Brain microvascular endothelial cell (primary cell): ENCODE data around the gene CETP.

Experiments
- DNase-seq: peaks from one replicate; pipeline ENCODE4 v3.0.0-alpha.2; 2020
- H3K27ac ChIP-seq: fragments of 250-450 bp; sonication (Bioruptor Pico); 2 replicates; pipeline ENCODE4 v1.5.1; 2020; ENCODE audit warnings: mild to moderate bottlenecking, moderate library complexity
- H3K27me3 ChIP-seq: fragments of 250-450 bp; sonication (Bioruptor Pico); replicated peaks from 2 replicates; pipeline ENCODE4 v1.5.1; 2020; ENCODE audit warnings: mild to moderate bottlenecking
- H3K36me3 ChIP-seq: fragments of 250-450 bp; sonication (Bioruptor Pico); replicated peaks from 2 replicates; pipeline ENCODE4 v1.5.1; 2020; ENCODE audit warnings: mild to moderate bottlenecking
- H3K4me3 ChIP-seq: 2 replicates; pipeline ENCODE4 v1.5.1; 2011; ENCODE audit warnings: low read depth, mild to moderate bottlenecking, control low read depth, low read length, moderate library complexity
- in situ Hi-C: cut with HindIII; loops from 2 replicates; pipeline ENCODE4 v1.10.0; 2017; ENCODE audit warnings: low sequenced_read_pairs, low pct_ligation_motif_present
- TF ChIP-seq, protein P1 (sequence below): IDR thresholded peaks from 2 replicates; pipeline ENCODE4 v1.5.1; 2011; ENCODE audit warnings: low read depth, mild to moderate bottlenecking, moderate library complexity, low read length, control low read depth, inconsistent platforms; ENCODE audit errors: missing control alignments

The CETP gene

DNA sequence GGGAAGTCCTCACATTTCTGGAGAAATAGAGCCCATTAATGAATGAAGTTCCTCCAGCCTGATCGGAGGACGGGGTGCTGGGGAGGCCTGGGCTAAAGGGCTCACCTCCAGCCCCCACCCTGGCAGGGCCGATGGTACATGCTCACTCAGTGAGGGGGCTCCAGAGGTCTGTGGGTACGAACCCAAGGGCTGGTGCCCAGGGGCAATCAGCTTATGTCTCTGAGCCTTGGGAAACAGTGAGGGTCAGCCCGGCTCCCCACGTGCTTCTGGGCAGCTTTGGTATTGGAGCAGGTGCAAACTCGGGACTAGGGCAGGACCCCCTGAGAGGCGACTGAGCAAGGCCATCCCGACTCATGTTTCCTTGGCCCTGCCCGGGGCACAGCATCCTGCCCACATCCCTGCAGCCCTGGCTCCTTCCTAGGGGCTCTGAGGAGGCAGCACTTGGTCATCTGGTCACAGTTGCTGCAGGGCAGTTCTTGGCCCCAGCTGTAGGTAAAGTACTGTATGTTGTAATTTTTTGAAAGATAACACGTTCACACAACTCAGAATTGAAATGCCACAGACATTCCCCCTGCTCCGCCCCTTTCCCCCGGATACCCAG is 969 bp upstream of the CETP start:
- DNase-seq, result no peak
- no peaks in the 10 kb centered on the region for H3K36me3 ChIP-seq
- H3K4me3 ChIP-seq, result no peak overlapping the region
- H3K27ac ChIP-seq, result peak overlapping the region; percentile 30
- in situ Hi-C loops, result no loop called here
- TF ChIP-seq, protein P1, sequence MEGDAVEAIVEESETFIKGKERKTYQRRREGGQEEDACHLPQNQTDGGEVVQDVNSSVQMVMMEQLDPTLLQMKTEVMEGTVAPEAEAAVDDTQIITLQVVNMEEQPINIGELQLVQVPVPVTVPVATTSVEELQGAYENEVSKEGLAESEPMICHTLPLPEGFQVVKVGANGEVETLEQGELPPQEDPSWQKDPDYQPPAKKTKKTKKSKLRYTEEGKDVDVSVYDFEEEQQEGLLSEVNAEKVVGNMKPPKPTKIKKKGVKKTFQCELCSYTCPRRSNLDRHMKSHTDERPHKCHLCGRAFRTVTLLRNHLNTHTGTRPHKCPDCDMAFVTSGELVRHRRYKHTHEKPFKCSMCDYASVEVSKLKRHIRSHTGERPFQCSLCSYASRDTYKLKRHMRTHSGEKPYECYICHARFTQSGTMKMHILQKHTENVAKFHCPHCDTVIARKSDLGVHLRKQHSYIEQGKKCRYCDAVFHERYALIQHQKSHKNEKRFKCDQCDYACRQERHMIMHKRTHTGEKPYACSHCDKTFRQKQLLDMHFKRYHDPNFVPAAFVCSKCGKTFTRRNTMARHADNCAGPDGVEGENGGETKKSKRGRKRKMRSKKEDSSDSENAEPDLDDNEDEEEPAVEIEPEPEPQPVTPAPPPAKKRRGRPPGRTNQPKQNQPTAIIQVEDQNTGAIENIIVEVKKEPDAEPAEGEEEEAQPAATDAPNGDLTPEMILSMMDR, result no peak
- no peaks in the 10 kb centered on the region for H3K27me3 ChIP-seq

DNA sequence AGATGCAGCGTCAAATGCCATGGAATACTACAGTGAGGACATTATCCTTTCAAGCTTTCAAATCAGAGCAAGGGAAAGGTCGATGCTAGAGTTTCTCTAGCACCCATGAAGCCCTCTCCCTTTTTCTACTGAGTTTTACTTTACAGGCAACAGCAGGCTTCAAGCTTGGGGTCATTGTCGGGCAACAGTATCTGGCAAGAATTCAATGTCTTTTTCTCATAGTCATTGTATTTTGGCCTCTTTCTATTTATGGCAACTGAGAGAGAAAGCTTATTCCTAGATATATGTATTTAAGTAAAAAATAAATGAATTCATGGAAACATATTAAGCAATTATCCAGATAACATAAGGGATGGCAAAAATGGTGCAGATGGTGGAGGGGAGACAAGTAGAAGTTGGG is 364 bp upstream of the CETP start:
- Histone ChIP-seq H3K4me3 (no peak overlapping the region), H3K36me3 (no peaks in the 10 kb centered on the region), H3K27me3 (no peaks in the 10 kb centered on the region), H3K27ac (peak overlapping the region; percentile 30)
- DNase-seq, result no peak
- in situ Hi-C loops, result no loop called here
- TF ChIP-seq, protein P1, result no peak

DNA sequence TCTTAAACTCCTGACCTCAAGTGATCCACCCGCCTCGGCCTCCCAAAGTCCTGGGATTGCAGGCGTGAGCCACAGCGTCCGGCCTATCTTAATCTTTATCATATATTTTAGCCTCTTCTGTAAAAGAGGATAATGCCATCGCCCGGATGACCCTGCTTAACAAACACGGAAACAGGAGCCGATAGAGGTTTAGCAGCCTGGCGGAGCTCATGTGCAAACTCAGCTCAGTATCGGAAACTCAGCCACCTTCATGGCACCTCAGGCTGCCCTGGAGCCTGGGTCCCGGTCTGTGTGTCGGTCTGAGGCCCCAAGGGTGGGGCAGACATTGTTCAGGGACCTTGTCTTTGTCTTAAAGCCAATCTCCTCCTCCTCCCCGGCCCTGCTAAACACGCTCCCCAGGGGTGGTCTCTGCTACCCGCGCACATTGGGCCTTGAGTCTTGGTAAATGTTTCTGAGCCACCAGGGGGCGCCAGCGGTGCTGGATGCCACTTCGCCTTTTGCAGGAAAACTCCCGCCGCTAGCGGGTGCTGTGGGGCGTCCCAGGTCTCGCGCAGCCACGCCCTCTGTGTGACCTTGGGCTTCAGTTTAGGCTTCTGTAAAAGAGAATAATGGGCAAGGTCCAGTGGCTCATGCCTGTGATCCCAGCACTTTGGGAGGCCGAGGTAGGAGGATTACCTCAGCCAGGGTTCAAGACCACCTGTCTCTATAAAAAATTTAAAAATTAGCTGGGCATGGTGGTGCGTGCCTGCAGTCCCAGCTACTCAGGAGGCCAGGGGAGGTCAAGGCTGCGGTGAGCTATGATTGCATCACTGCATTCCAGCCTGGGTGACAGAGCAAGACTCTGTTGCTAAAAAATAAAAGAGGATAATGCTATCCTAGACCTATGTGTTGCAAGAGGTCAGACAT is 2.7 kb downstream of the CETP start:
- H3K27ac ChIP-seq, result peak overlapping the region; percentile 83
- no peak overlapping the region for H3K4me3 ChIP-seq
- peak; percentile 95 for DNase-seq
- H3K36me3 ChIP-seq, result no peaks in the 10 kb centered on the region
- no peaks in the 10 kb centered on the region for H3K27me3 ChIP-seq
- in situ Hi-C loops, result no loop called here
- TF ChIP-seq, protein P1, result peak; percentile 87

DNA sequence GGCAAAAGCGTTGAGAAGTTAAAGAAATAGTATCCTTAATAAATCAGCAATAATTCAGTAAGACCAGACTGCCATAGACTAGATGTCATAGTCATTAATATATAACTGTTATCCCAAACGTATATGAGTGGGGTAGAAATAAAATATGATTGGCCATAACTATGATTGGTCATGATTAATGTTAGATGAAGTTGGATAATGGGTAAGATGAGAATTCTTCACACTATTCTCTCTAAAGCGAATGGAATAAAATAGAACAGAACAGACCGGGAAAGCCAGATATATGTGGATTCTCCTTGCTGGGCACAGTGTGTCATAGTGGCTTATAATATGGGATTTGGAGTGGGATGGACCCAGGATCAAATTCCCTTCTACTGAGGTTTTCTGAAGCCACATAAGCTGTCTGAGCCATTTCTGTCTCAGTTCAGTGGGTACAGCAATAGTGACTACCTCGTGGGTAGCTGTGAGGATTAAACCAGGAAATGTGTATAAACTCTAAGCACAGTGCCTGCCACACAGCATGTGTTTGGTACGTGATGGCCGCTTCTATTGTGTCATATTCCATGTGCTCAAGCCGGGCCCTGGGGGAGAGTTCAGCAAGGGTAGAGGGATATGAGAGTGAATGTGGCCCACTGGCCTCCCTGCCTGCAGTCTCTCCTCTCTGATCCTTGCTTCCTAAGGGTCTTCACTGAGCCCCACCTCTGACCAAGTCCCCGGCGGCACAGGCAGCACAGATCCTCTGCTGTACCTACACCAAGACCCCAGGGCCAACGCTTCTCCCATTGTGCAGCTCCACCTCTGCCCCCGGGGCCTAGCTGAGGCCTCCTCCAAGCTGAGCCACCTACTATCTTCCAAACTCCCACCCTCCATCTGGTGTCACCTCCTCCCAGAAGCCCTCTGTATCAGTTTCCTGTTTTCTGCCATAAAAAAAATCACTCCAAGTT is 3.7 kb downstream of the CETP start:
- H3K4me3 ChIP-seq, result no peak overlapping the region
- peak overlapping the region; percentile 83 for H3K27ac ChIP-seq
- DNase-seq, result no peak

DNA sequence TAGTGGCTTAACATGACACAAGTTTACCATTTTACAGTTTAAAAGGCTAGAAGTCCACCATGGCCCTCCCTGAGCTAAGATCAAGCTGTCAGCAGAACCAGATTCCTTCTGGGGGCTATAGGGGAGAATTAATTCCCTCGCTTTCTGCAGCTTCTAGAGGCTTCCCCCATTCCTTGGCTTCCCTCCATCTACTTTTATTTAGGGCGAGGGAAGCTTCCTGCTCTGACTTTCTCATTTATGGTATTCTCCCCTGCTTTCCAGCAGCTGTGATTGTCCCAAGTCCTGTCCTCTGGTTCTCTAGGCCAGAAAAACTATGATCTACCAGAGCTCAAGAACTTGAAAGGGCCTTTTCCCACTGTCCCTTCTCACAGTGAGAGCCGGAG is 4.3 kb downstream of the CETP start:
- H3K4me3 ChIP-seq, result no peak overlapping the region
- in situ Hi-C loops, result no loop called here
- no peaks in the 10 kb centered on the region for H3K36me3 ChIP-seq
- no peak for DNase-seq
- no peaks in the 10 kb centered on the region for H3K27me3 ChIP-seq
- H3K27ac ChIP-seq, result peak overlapping the region; percentile 83
- TF ChIP-seq, protein P1, result no peak

More for the DNA sequence above, 3.7 kb downstream of the CETP start:
- TF ChIP-seq, protein P1, result no peak
- no peaks in the 10 kb centered on the region for H3K27me3 ChIP-seq
- no peaks in the 10 kb centered on the region for H3K36me3 ChIP-seq
- in situ Hi-C loops, result no loop called here
